SK-N-SH (cell line): Measurements from ENCODE around the gene DOCK3. TPM values are rescaled to one million over a fixed set of nuclear protein-coding genes. Genes with fewer than 3 reads are reported as not detected.
A peak's percentile ranks its signal among the peaks of the same experiment; 100 is the strongest.

Experiments
- CTCF ChIA-PET: fragments of 300-600, 350-600 bp; formaldehyde crosslinking; extraction: SDS; loops from one replicate; lab custom pipeline; 2021; lab: Yijun Ruan, JAX
- POLR2A ChIA-PET: fragments of 350-600 bp; sonication (Branson Sonifier 250); formaldehyde crosslinking; extraction: SDS; loops from one replicate; lab custom pipeline; 2020; ENCODE audit warnings: antibody characterized with exemption, inconsistent platforms; lab: Yijun Ruan, JAX
- DNase-seq: peaks from one replicate; pipeline ENCODE4 v3.0.0; 2012
- H2AFZ ChIP-seq: fragments of 200-600 bp; sonication (generic); 2 replicates; pipeline ENCODE4 v1.8.1; 2016; ENCODE audit warnings: antibody characterized with exemption, mild to moderate bottlenecking, low read depth
- H3F3A ChIP-seq: fragments of 200-600 bp; sonication (generic); replicated peaks from 2 replicates; pipeline ENCODE3; 2016; ENCODE audit warnings: antibody characterized with exemption, mild to moderate bottlenecking; ENCODE audit not compliant: insufficient read depth
- H3K27ac ChIP-seq, 2 experiments: fragments of 200-500 bp in 1 of 2; fragments of 200-600 bp in 1 of 2; sonication (Bioruptor generic) in 1 of 2; sonication (generic), shearing (Covaris generic) in 1 of 2; 2 replicates each; pipeline versions ENCODE4 v1.5.1 to v1.6.1; 2014 to 2016; ENCODE audit warnings: low read depth in 2 of 2, inconsistent platforms in 1 of 2, low read length in 1 of 2, mild to moderate bottlenecking in 1 of 2, mixed read lengths in 1 of 2
- H3K27me3 ChIP-seq: fragments of 200-600 bp; sonication (generic), shearing (Covaris generic); 2 replicates; pipeline ENCODE4 v1.6.1; 2016; ENCODE audit warnings: mixed run types; ENCODE audit not compliant: insufficient read depth
- H3K36me3 ChIP-seq, 2 experiments: fragments of 200-500 bp in 1 of 2; fragments of 200-600 bp in 1 of 2; sonication (Bioruptor generic) in 1 of 2; sonication (generic) in 1 of 2; replicated peaks in 1 of 2; 2 replicates each; pipeline versions ENCODE3 to v1.5.1; 2014 to 2016; ENCODE audit warnings: low read length in 1 of 2, mild to moderate bottlenecking in 1 of 2; ENCODE audit not compliant: insufficient read depth in 2 of 2, control insufficient read depth in 1 of 2
- H3K4me1 ChIP-seq, 2 experiments: fragments of 200-500 bp in 1 of 2; fragments of 200-600 bp in 1 of 2; sonication (Bioruptor generic) in 1 of 2; sonication (generic), shearing (Covaris generic) in 1 of 2; 2 replicates each; pipeline versions ENCODE4 v1.5.1 to v1.6.1; 2014 to 2016; ENCODE audit warnings: low read depth in 1 of 2, low read length in 1 of 2, mixed run types in 1 of 2; ENCODE audit not compliant: insufficient read depth in 2 of 2, control insufficient read depth in 1 of 2
- H3K4me2 ChIP-seq: fragments of 200-600 bp; sonication (generic), shearing (Covaris generic); 2 replicates; pipeline ENCODE4 v1.6.1; 2017; ENCODE audit warnings: mixed run types
- H3K4me3 ChIP-seq, 2 experiments: fragments of 200-500 bp in 1 of 2; fragments of 200-600 bp in 1 of 2; sonication (Bioruptor generic) in 1 of 2; sonication (generic), shearing (Covaris generic) in 1 of 2; 2 replicates each; pipeline versions ENCODE4 v1.5.1 to v1.8.1; 2014 to 2016; ENCODE audit warnings: low read depth in 2 of 2, inconsistent platforms in 1 of 2, low read length in 1 of 2, mild to moderate bottlenecking in 1 of 2, mixed read lengths in 1 of 2, moderate library complexity in 1 of 2
- H3K79me2 ChIP-seq: fragments of 200-600 bp; sonication (generic); 2 replicates; pipeline ENCODE4 v1.8.1; 2017; ENCODE audit warnings: mild to moderate bottlenecking; ENCODE audit not compliant: insufficient read depth
- H3K9ac ChIP-seq: fragments of 200-600 bp; sonication (generic); 2 replicates; pipeline ENCODE4 v1.6.1; 2017; ENCODE audit warnings: mixed run types
- H3K9me2 ChIP-seq: fragments of 200-600 bp; sonication (generic); 2 replicates; pipeline ENCODE4 v1.6.1; 2017; ENCODE audit warnings: mixed run types
- H3K9me3 ChIP-seq: fragments of 200-600 bp; sonication (generic); 2 replicates; pipeline ENCODE4 v1.6.1; 2017; ENCODE audit warnings: mixed run types, mild to moderate bottlenecking, moderate library complexity
- H4K20me1 ChIP-seq: fragments of 200-600 bp; sonication (generic); 2 replicates; pipeline ENCODE4 v1.6.1; 2017; ENCODE audit warnings: mild to moderate bottlenecking, mixed run types; ENCODE audit not compliant: insufficient read depth
- CHD2 ChIP-seq: fragments of 150-350 bp; IDR thresholded peaks from 2 replicates; pipeline ENCODE4 v1.6.1; 2018; ENCODE audit warnings: low read length; ENCODE audit not compliant: partially characterized antibody
- CTCF ChIP-seq: fragments of 200-600 bp; sonication (generic); IDR thresholded peaks from 2 replicates; pipeline ENCODE4 v1.6.1; 2017; ENCODE audit warnings: antibody characterized with exemption, mild to moderate bottlenecking, moderate library complexity
- FOXM1 ChIP-seq: IDR thresholded peaks from 2 replicates; pipeline ENCODE4 v1.4.0; 2012; ENCODE audit warnings: low read depth, mild to moderate bottlenecking
- IRF3 ChIP-seq: fragments of 150-350 bp; IDR thresholded peaks from 2 replicates; pipeline ENCODE4 v1.6.1; 2016; ENCODE audit warnings: mild to moderate bottlenecking, low read depth, low read length
- JUND ChIP-seq: IDR thresholded peaks from 2 replicates; pipeline ENCODE4 v1.4.0; 2012
- MAX ChIP-seq: IDR thresholded peaks from 2 replicates; pipeline ENCODE4 v1.4.0; 2012; ENCODE audit warnings: low read depth
- MXI1 ChIP-seq: IDR thresholded peaks from 2 replicates; pipeline ENCODE4 v1.6.1; 2012; ENCODE audit warnings: mild to moderate bottlenecking, low read depth, low read length, improper control_type of control experiment
- NFIC ChIP-seq: IDR thresholded peaks from 2 replicates; pipeline ENCODE4 v1.4.0; 2012; ENCODE audit warnings: borderline replicate concordance
- POLR2AphosphoS5 ChIP-seq: IDR thresholded peaks from 2 replicates; pipeline ENCODE4 v1.6.1; 2012; ENCODE audit warnings: low read depth, low read length
- REST ChIP-seq: IDR thresholded peaks from 2 replicates; pipeline ENCODE4 v1.6.1; 2012; ENCODE audit warnings: mild to moderate bottlenecking, low read depth, low read length, moderate library complexity
- RXRA ChIP-seq: IDR thresholded peaks from 2 replicates; pipeline ENCODE4 v1.4.0; 2012; ENCODE audit warnings: low read depth, mild to moderate bottlenecking, borderline replicate concordance
- SIN3A ChIP-seq: IDR thresholded peaks from 2 replicates; pipeline ENCODE4 v1.6.1; 2012; ENCODE audit warnings: low read depth, mild to moderate bottlenecking, low read length, moderate library complexity, borderline replicate concordance
- SMC3 ChIP-seq: IDR thresholded peaks from 2 replicates; pipeline ENCODE4 v1.6.1; 2012; ENCODE audit warnings: low read depth, low read length, improper control_type of control experiment
- TAF1 ChIP-seq: IDR thresholded peaks from 2 replicates; pipeline ENCODE4 v1.6.1; 2012; ENCODE audit warnings: low read depth, mild to moderate bottlenecking, low read length, moderate library complexity, borderline replicate concordance
- TEAD4 ChIP-seq: IDR thresholded peaks from 2 replicates; pipeline ENCODE4 v1.4.0; 2012; ENCODE audit warnings: mild to moderate bottlenecking, borderline replicate concordance; ENCODE audit not compliant: insufficient read depth
- USF1 ChIP-seq: IDR thresholded peaks from 2 replicates; pipeline ENCODE4 v1.4.0; 2012; ENCODE audit warnings: low read depth, borderline replicate concordance
- USF2 ChIP-seq: fragments of 150-350 bp; IDR thresholded peaks from 2 replicates; pipeline ENCODE4 v1.6.1; 2017; ENCODE audit warnings: antibody characterized with exemption, low read length, low read depth, borderline replicate concordance
- YY1 ChIP-seq: IDR thresholded peaks from 2 replicates; pipeline ENCODE4 v1.4.0; 2012; ENCODE audit warnings: low read depth, mild to moderate bottlenecking
- ZBTB33 ChIP-seq: IDR thresholded peaks from 2 replicates; pipeline ENCODE4 v1.4.0; 2012; ENCODE audit warnings: low read depth, borderline replicate concordance
- WGBS: methylation state at CpG from one replicate; pipeline ENCODE4 v1.1.6; 2017; ENCODE audit warnings: low lambda C conversion rate; 5-methylcytosine and 5-hydroxymethylcytosine counted together
- polyA plus RNA-seq, 3 experiments: library from polyadenylated mRNA; depleted of rRNA; stranded (reverse); fragments of >200 nt; gene quantifications; 2 replicates each; pipeline ENCODE4 v1.2.3, GENCODE V29; 2012

The DOCK3 gene
- polyA plus RNA-seq, 1 of the 3 experiments (the other 2 are of a cell fraction) = 0.05 TPM

GRCh38 chr3:50671331-50671730 is 3.4 kb upstream of the DOCK3 start (continued):
- TF ChIP-seq POLR2AphosphoS5 (no peak), TEAD4 (no peak), NFIC (peak; percentile 52; the same call in 1 of the 2 replicates), RXRA (no peak), YY1 (no peak), USF1 (no peak)

GRCh38 chr3:50672656-50673055 is 2.1 kb upstream of the DOCK3 start:
- no peak overlapping the region for H3K4me3 ChIP-seq
- peaks cover 0 to 4% of the 10 kb centered on the region in 2 experiments; a peak in 1 of 4 replicates for H3K4me1 ChIP-seq
- H3K9me2 ChIP-seq = no peaks in the 10 kb centered on the region
- H3F3A ChIP-seq = peaks cover 12% of the 10 kb centered on the region
- H3K9me3 ChIP-seq = no peaks in the 10 kb centered on the region
- peaks cover 16% of the 10 kb centered on the region for H4K20me1 ChIP-seq
- WGBS = 75% methylated on average over 3 of the region's 3 CpGs
- H3K27me3 ChIP-seq = peaks cover 67% of the 10 kb centered on the region
- H2AFZ ChIP-seq = no peak overlapping the region
- H3K4me2 ChIP-seq = no peak overlapping the region
- ChIA-PET POLR2A (no interaction called here), CTCF (interaction anchor here (1.3 to 5.7 kb wide), 2 partner anchors 20 to 57 kb away, joined by 3 to 44 read pairs; partner anchors contain the start of gene MAPKAPK3)
- no peak for DNase-seq
- H3K27ac ChIP-seq = no peak overlapping the region
- H3K79me2 ChIP-seq = no peaks in the 10 kb centered on the region
- H3K36me3 ChIP-seq = no peaks in the 10 kb centered on the region
- no peak overlapping the region for H3K9ac ChIP-seq
- TF ChIP-seq TAF1 (no peak), SMC3 (no peak), YY1 (no peak), CTCF (no peak), MAX (no peak), POLR2AphosphoS5 (no peak), JUND (no peak), FOXM1 (no peak), USF2 (no peak), IRF3 (no peak), USF1 (no peak), SIN3A (no peak), MXI1 (no peak), ZBTB33 (no peak), REST (no peak), CHD2 (no peak)
